H9 (cell line): Measurements from ENCODE around the gene CACNA2D3. TPM values are rescaled to one million over a fixed set of nuclear protein-coding genes. Genes with fewer than 3 reads are reported as not detected.

Experiments used
- DNase-seq: peaks from one replicate; pipeline ENCODE4 v3.0.0-alpha.2; 2017
- H2AFZ ChIP-seq: one replicate; pipeline ENCODE4 v1.6.1; 2013; ENCODE audit warnings: mild to moderate bottlenecking, low read length, control low read depth, moderate library complexity
- H2AK5ac ChIP-seq: 2 replicates; pipeline ENCODE4 v1.6.1; 2013; ENCODE audit warnings: low read length, control low read depth, mixed read lengths; ENCODE audit not compliant: insufficient read length
- H2BK120ac ChIP-seq: one replicate; pipeline ENCODE4 v1.6.1; 2013; ENCODE audit warnings: low read depth, mild to moderate bottlenecking, low read length, control low read depth, inconsistent platforms; ENCODE audit not compliant: poor library complexity, severe bottlenecking
- H2BK12ac ChIP-seq: 2 replicates; pipeline ENCODE4 v1.6.1; 2013; ENCODE audit warnings: low read length, control low read depth, mixed read lengths, low read depth; ENCODE audit not compliant: insufficient read length
- H2BK15ac ChIP-seq: 2 replicates; pipeline ENCODE4 v1.6.1; 2013; ENCODE audit warnings: low read depth, low read length, control low read depth
- H2BK20ac ChIP-seq: one replicate; pipeline ENCODE4 v1.6.1; 2013; ENCODE audit warnings: low read depth, mild to moderate bottlenecking, low read length, control low read depth, inconsistent platforms; ENCODE audit not compliant: poor library complexity, severe bottlenecking
- H2BK5ac ChIP-seq: 2 replicates; pipeline ENCODE4 v1.6.1; 2013; ENCODE audit warnings: low read length, control low read depth, mixed read lengths; ENCODE audit not compliant: insufficient read length
- H3K14ac ChIP-seq: 2 replicates; pipeline ENCODE4 v1.6.1; 2013; ENCODE audit warnings: low read length, control low read depth; ENCODE audit not compliant: insufficient read depth
- H3K18ac ChIP-seq: 2 replicates; pipeline ENCODE4 v1.6.1; 2013; ENCODE audit warnings: low read depth, mild to moderate bottlenecking, mixed read lengths, low read length, control low read depth; ENCODE audit not compliant: insufficient read length
- H3K23ac ChIP-seq: 2 replicates; pipeline ENCODE4 v1.6.1; 2013; ENCODE audit warnings: low read length, control low read depth, mixed read lengths, low read depth; ENCODE audit not compliant: insufficient read length
- H3K23me2 ChIP-seq: 2 replicates; pipeline ENCODE4 v1.6.1; 2013; ENCODE audit warnings: low read depth, mild to moderate bottlenecking, mixed read lengths, low read length, control low read depth; ENCODE audit not compliant: insufficient read length, poor library complexity, severe bottlenecking
- H3K27ac ChIP-seq: 2 replicates; pipeline ENCODE4 v1.5.1; 2013; ENCODE audit warnings: low read length, control low read depth, mixed read lengths, low read depth; ENCODE audit not compliant: insufficient read length
- H3K27me3 ChIP-seq: 2 replicates; pipeline ENCODE4 v1.6.1; 2013; ENCODE audit warnings: low read length, control low read depth, inconsistent platforms; ENCODE audit not compliant: insufficient read depth
- H3K4ac ChIP-seq: 2 replicates; pipeline ENCODE4 v1.6.1; 2013; ENCODE audit warnings: low read depth, mild to moderate bottlenecking, control low read depth, inconsistent platforms, low read length, moderate library complexity
- H3K4me1 ChIP-seq: 2 replicates; pipeline ENCODE4 v1.6.1; 2013; ENCODE audit warnings: low read length, control low read depth, inconsistent platforms; ENCODE audit not compliant: insufficient read depth
- H3K4me2 ChIP-seq: 2 replicates; pipeline ENCODE4 v1.6.1; 2013; ENCODE audit warnings: low read length, control low read depth, mixed read lengths; ENCODE audit not compliant: insufficient read length, insufficient read depth
- H3K56ac ChIP-seq: 2 replicates; pipeline ENCODE4 v1.6.1; 2013; ENCODE audit warnings: low read depth, mild to moderate bottlenecking, mixed read lengths, low read length, control low read depth; ENCODE audit not compliant: insufficient read length
- H3K79me1 ChIP-seq: 2 replicates; pipeline ENCODE4 v1.6.1; 2013; ENCODE audit warnings: low read depth, mild to moderate bottlenecking, moderate library complexity, low read length, control low read depth, inconsistent platforms; ENCODE audit not compliant: insufficient read depth, poor library complexity, severe bottlenecking
- H3K79me2 ChIP-seq: 2 replicates; pipeline ENCODE4 v1.6.1; 2013; ENCODE audit warnings: low read length, control low read depth, inconsistent platforms; ENCODE audit not compliant: insufficient read depth
- H3K9ac ChIP-seq: 2 replicates; pipeline ENCODE4 v1.6.1; 2013; ENCODE audit warnings: low read length, control low read depth, mixed read lengths; ENCODE audit not compliant: insufficient read length; ENCODE audit errors: extremely low read depth
- H3K9me3 ChIP-seq: one replicate; pipeline ENCODE4 v1.6.1; 2013; ENCODE audit warnings: low read depth, low read length, inconsistent platforms; ENCODE audit not compliant: control insufficient read depth
- H3T11ph ChIP-seq: one replicate; pipeline ENCODE4 v1.6.1; 2013; ENCODE audit warnings: mild to moderate bottlenecking, low read length, control low read depth, inconsistent platforms
- H4K20me1 ChIP-seq: one replicate; pipeline ENCODE4 v1.6.1; 2013; ENCODE audit not compliant: control insufficient read depth, insufficient read length, insufficient read depth
- H4K5ac ChIP-seq: 2 replicates; pipeline ENCODE4 v1.6.1; 2013; ENCODE audit warnings: low read depth, mild to moderate bottlenecking, mixed read lengths, low read length, control low read depth; ENCODE audit not compliant: insufficient read length
- H4K8ac ChIP-seq: replicated peaks from 2 replicates; pipeline ENCODE4 v1.6.1; 2013; ENCODE audit warnings: low read length, control low read depth, mixed read lengths, low read depth; ENCODE audit not compliant: insufficient read length
- H4K91ac ChIP-seq: 2 replicates; pipeline ENCODE4 v1.6.1; 2013; ENCODE audit warnings: low read depth, mild to moderate bottlenecking, moderate library complexity, mixed read lengths, low read length, control low read depth; ENCODE audit not compliant: insufficient read length
- H3K27ac Mint-ChIP-seq, 3 experiments: 2 replicates in 2 of 3; 3 replicates in 1 of 3; pipeline ENCODE4 v1.8.0; 2020 to 2021; ENCODE audit warnings: mixed read lengths in 3 of 3, mild to moderate bottlenecking in 1 of 3, moderate library complexity in 1 of 3
- H3K27me3 Mint-ChIP-seq: 2 replicates; pipeline ENCODE4 v1.8.0; 2021; ENCODE audit warnings: low read depth, mild to moderate bottlenecking, moderate library complexity, mixed read lengths
- H3K36me3 Mint-ChIP-seq, 3 experiments: 2 replicates in 2 of 3; 3 replicates in 1 of 3; pipeline ENCODE4 v1.8.0; 2020 to 2021; ENCODE audit warnings: low read depth in 3 of 3, mixed read lengths in 3 of 3; ENCODE audit not compliant: insufficient read depth in 1 of 3
- H3K4me1 Mint-ChIP-seq, 2 experiments: 2 replicates each; pipeline ENCODE4 v1.8.0; 2020; ENCODE audit warnings: mixed read lengths in 2 of 2
- H3K4me3 Mint-ChIP-seq, 2 experiments: 2 replicates in 1 of 2; 3 replicates in 1 of 2; pipeline ENCODE4 v1.8.0; 2020 to 2021; ENCODE audit warnings: mild to moderate bottlenecking in 2 of 2, mixed read lengths in 2 of 2, moderate library complexity in 1 of 2
- H3K9me3 Mint-ChIP-seq, 2 experiments: 2 replicates in 1 of 2; 3 replicates in 1 of 2; pipeline ENCODE4 v1.8.0; 2020; ENCODE audit warnings: mild to moderate bottlenecking in 2 of 2, mixed read lengths in 2 of 2, moderate library complexity in 1 of 2
- CTCF ChIP-seq: fragments of 200-600 bp; sonication (generic); conservative IDR thresholded peaks from 3 replicates; pipeline ENCODE4 v1.8.0; 2021; ENCODE audit warnings: antibody characterized with exemption, mild to moderate bottlenecking
- WGBS: extraction: QIAGEN DNeasy Blood & Tissue Kit; methylation state at CpG from one replicate; pipeline ENCODE4 v1.1.7; 2013; ENCODE audit warnings: missing lambda C conversion rate, low lambda C conversion rate, mixed read lengths; ENCODE audit not compliant: insufficient read length; ENCODE audit errors: extremely low coverage; 5-methylcytosine and 5-hydroxymethylcytosine counted together
- total RNA-seq: library from RNA; stranded (reverse); gene quantifications from 2 replicates; pipeline ENCODE4 v1.2.1, GENCODE V29; 2021

The CACNA2D3 gene
- total RNA-seq, 1 experiment from 2014 or later, result 3.2 TPM

GRCh38 chr3:54520060-54520459, 397.7 kb downstream of the CACNA2D3 start:
- no peak overlapping the region for H2BK5ac ChIP-seq
- no peaks in the 10 kb centered on the region for H3K79me1 ChIP-seq
- Mint-ChIP-seq H3K4me1 (peaks cover 0 to 2% of the 10 kb centered on the region in 2 experiments; a peak in 1 of 4 replicates), H3K9me3 (no peaks in the 10 kb centered on the region; a peak in 1 of 5 replicates), H3K27me3 (peaks cover 4% of the 10 kb centered on the region), H3K4me3 (no peak overlapping the region), H3K36me3 (no peaks in the 10 kb centered on the region), H3K27ac (no peak overlapping the region)
- H3K27me3 ChIP-seq, result no peaks in the 10 kb centered on the region
- peak overlapping the region; percentile 18 for H3K56ac ChIP-seq
- H3K4ac ChIP-seq, result no peak overlapping the region
- H3K18ac ChIP-seq, result no peak overlapping the region
- H4K20me1 ChIP-seq, result no peaks in the 10 kb centered on the region
- H3K9me3 ChIP-seq, result no peaks in the 10 kb centered on the region
- H3K4me1 ChIP-seq, result no peaks in the 10 kb centered on the region
- H2BK15ac ChIP-seq, result no peak overlapping the region
- H3K27ac ChIP-seq, result no peak overlapping the region
- no CpG with 5 or more reads among the region's 2 CpGs for WGBS
- no peak overlapping the region for H2BK12ac ChIP-seq
- H4K91ac ChIP-seq, result no peak overlapping the region
- no peak overlapping the region for H3K23ac ChIP-seq
- H2BK120ac ChIP-seq, result no peak overlapping the region
- no peak overlapping the region for H2AFZ ChIP-seq
- H4K8ac ChIP-seq, result no peak overlapping the region
- H3K79me2 ChIP-seq, result no peaks in the 10 kb centered on the region
- H3T11ph ChIP-seq, result no peak overlapping the region
- no peak overlapping the region for H2BK20ac ChIP-seq
- no peak overlapping the region for H4K5ac ChIP-seq
- H3K4me2 ChIP-seq, result no peak overlapping the region
- DNase-seq, result no peak
- no peak overlapping the region for H3K14ac ChIP-seq
- H3K23me2 ChIP-seq, result no peaks in the 10 kb centered on the region
- no peak for TF ChIP-seq CTCF
- H3K9ac ChIP-seq, result no peak overlapping the region
- H2AK5ac ChIP-seq, result no peak overlapping the region
